ENCODE data around the gene MDFIC. TPM values are rescaled to one million over a fixed set of nuclear protein-coding genes. Genes with fewer than 3 reads are reported as not detected.

MDFIC gene
- polyA plus RNA-seq, 1 of the 3 experiments (the other 2 are of a cell fraction): 2.8 TPM

- no peaks in the 10 kb centered on the region for H3K79me2 ChIP-seq (ENCODE audit: insufficient read depth)
- no peak overlapping the region for H3K9ac ChIP-seq
- H3F3A ChIP-seq (replicated peaks; ENCODE audit: insufficient read depth): no peaks in the 10 kb centered on the region
- DNase-seq: no peak
- 21% methylated on average over 4 of the region's 4 CpGs for WGBS (ENCODE audit: low lambda C conversion rate)
- no peaks in the 10 kb centered on the region for H3K27me3 ChIP-seq (ENCODE audit: insufficient read depth)
- H3K27ac ChIP-seq (ENCODE audit: low read depth in 2 of 2, low read length in 1 of 2): peak overlapping the region in 1 of 2 experiments; percentile 51; a peak in 1 of 4 replicates
- ChIA-PET POLR2A (no interaction called here), CTCF (no interaction called here)
- no peaks in the 10 kb centered on the region for H3K9me3 ChIP-seq
- no peak overlapping the region for H3K4me2 ChIP-seq
- H3K9me2 ChIP-seq: no peaks in the 10 kb centered on the region
- no peak overlapping the region for H2AFZ ChIP-seq (ENCODE audit: low read depth)
- H3K4me3 ChIP-seq (ENCODE audit: low read depth in 2 of 2, low read length in 1 of 2): no peak overlapping the region
- TF ChIP-seq EP300 (IDR thresholded peaks at IDR 0.05; ENCODE audit: borderline replicate concordance in 1 of 2, low read depth in 1 of 2, low read length in 1 of 2): no peak
- no peaks in the 10 kb centered on the region for H4K20me1 ChIP-seq (ENCODE audit: insufficient read depth)
- peaks cover 0 to 5% of the 10 kb centered on the region in 2 experiments; a peak in 2 of 4 replicates for H3K4me1 ChIP-seq (ENCODE audit: control insufficient read depth in 1 of 2, insufficient read depth in 2 of 2, low read depth in 1 of 2, low read length in 1 of 2)
- no peaks in the 10 kb centered on the region for H3K36me3 ChIP-seq (replicated peaks in 1 of 2; ENCODE audit: control insufficient read depth in 1 of 2, insufficient read depth in 2 of 2, low read length in 1 of 2)
Measured at GRCh38 chr7:114930107-114930661, 8.3 kb downstream of the MDFIC start.

- H2AFZ ChIP-seq (ENCODE audit: low read depth): no peak overlapping the region; the same call in 1 of the 2 replicates
- ChIA-PET CTCF (interaction anchor here (1.0 to 1.2 kb wide), 2 partner anchors 12 to 14 kb away, joined by 3 read pairs; no protein-coding TSS in a partner anchor), POLR2A (no interaction called here)
- TF ChIP-seq, protein P1, sequence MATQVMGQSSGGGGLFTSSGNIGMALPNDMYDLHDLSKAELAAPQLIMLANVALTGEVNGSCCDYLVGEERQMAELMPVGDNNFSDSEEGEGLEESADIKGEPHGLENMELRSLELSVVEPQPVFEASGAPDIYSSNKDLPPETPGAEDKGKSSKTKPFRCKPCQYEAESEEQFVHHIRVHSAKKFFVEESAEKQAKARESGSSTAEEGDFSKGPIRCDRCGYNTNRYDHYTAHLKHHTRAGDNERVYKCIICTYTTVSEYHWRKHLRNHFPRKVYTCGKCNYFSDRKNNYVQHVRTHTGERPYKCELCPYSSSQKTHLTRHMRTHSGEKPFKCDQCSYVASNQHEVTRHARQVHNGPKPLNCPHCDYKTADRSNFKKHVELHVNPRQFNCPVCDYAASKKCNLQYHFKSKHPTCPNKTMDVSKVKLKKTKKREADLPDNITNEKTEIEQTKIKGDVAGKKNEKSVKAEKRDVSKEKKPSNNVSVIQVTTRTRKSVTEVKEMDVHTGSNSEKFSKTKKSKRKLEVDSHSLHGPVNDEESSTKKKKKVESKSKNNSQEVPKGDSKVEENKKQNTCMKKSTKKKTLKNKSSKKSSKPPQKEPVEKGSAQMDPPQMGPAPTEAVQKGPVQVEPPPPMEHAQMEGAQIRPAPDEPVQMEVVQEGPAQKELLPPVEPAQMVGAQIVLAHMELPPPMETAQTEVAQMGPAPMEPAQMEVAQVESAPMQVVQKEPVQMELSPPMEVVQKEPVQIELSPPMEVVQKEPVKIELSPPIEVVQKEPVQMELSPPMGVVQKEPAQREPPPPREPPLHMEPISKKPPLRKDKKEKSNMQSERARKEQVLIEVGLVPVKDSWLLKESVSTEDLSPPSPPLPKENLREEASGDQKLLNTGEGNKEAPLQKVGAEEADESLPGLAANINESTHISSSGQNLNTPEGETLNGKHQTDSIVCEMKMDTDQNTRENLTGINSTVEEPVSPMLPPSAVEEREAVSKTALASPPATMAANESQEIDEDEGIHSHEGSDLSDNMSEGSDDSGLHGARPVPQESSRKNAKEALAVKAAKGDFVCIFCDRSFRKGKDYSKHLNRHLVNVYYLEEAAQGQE (IDR thresholded peaks at IDR 0.05; ENCODE audit: low read depth, low read length): no peak
- TF ChIP-seq RCOR1 (IDR thresholded peaks at IDR 0.05; ENCODE audit: low read length): no peak
- H3K9me3 ChIP-seq: no peaks in the 10 kb centered on the region
- peak overlapping the region in 1 of 2 experiments; percentile 51; a peak in 1 of 4 replicates for H3K27ac ChIP-seq (ENCODE audit: low read depth in 2 of 2, low read length in 1 of 2)
- H3K9me2 ChIP-seq: no peaks in the 10 kb centered on the region
- H3K4me1 ChIP-seq (ENCODE audit: control insufficient read depth in 1 of 2, insufficient read depth in 2 of 2, low read depth in 1 of 2, low read length in 1 of 2): peaks cover 0 to 5% of the 10 kb centered on the region in 2 experiments; a peak in 2 of 4 replicates
- no peaks in the 10 kb centered on the region for H3K36me3 ChIP-seq (replicated peaks in 1 of 2; ENCODE audit: control insufficient read depth in 1 of 2, insufficient read depth in 2 of 2, low read length in 1 of 2)
- no peaks in the 10 kb centered on the region for H3K27me3 ChIP-seq (ENCODE audit: insufficient read depth)
- no peaks in the 10 kb centered on the region for H3F3A ChIP-seq (replicated peaks; ENCODE audit: insufficient read depth)
- no peaks in the 10 kb centered on the region for H4K20me1 ChIP-seq (ENCODE audit: insufficient read depth)
- no peak for DNase-seq
- no peaks in the 10 kb centered on the region for H3K79me2 ChIP-seq (ENCODE audit: insufficient read depth)
- H3K4me2 ChIP-seq: no peak overlapping the region
- WGBS (ENCODE audit: low lambda C conversion rate): 11% methylated on average over 6 of the region's 6 CpGs
- H3K4me3 ChIP-seq (ENCODE audit: low read depth in 2 of 2, low read length in 1 of 2): no peak overlapping the region
- no peak overlapping the region for H3K9ac ChIP-seq
Measured at GRCh38 chr7:114930829-114931655, 9.1 kb downstream of the MDFIC start.

DNA sequence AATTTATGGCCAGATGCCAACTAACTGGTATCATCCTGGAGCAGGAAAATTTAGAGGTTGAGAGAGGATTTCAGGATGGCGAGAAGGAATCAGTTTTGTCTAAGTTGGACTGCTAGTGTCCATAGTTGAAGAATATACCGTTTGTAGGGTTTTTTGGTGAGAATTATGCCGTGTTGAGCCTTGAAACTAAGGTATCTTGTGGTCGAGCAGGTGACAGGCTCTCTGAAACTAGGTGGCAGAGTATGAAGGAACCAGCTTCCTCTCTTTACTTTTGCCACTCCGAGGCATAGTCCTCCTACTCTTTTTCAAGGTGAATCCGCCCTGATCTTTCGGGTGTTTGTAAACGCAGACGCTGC lies 9.7 kb downstream of the MDFIC start:
- Histone ChIP-seq H3K9me3 (no peaks in the 10 kb centered on the region), H3K36me3 (replicated peaks in 1 of 2; ENCODE audit: control insufficient read depth in 1 of 2, insufficient read depth in 2 of 2, low read length in 1 of 2) (no peaks in the 10 kb centered on the region), H3K4me2 (no peak overlapping the region), H3K9ac (no peak overlapping the region), H3K9me2 (no peaks in the 10 kb centered on the region), H3K27me3 (ENCODE audit: insufficient read depth) (no peaks in the 10 kb centered on the region), H3K4me3 (ENCODE audit: low read depth in 2 of 2, low read length in 1 of 2) (no peak overlapping the region), H4K20me1 (ENCODE audit: insufficient read depth) (no peaks in the 10 kb centered on the region), H3K79me2 (ENCODE audit: insufficient read depth) (no peaks in the 10 kb centered on the region), H2AFZ (ENCODE audit: low read depth) (no peak overlapping the region; the same call in 1 of the 2 replicates), H3F3A (replicated peaks; ENCODE audit: insufficient read depth) (no peaks in the 10 kb centered on the region), H3K4me1 (ENCODE audit: control insufficient read depth in 1 of 2, insufficient read depth in 2 of 2, low read depth in 1 of 2, low read length in 1 of 2) (peaks cover 0 to 5% of the 10 kb centered on the region in 2 experiments; a peak in 2 of 4 replicates), H3K27ac (ENCODE audit: low read depth in 2 of 2, low read length in 1 of 2) (peak overlapping the region in 1 of 2 experiments; percentile 51; a peak in 1 of 4 replicates)
- DNase-seq: no peak
- WGBS (ENCODE audit: low lambda C conversion rate): 16% methylated on average over 9 of the region's 9 CpGs
- POLR2A ChIA-PET: no interaction called here
- CTCF ChIA-PET: interaction anchor here (1.0 to 1.2 kb wide), 2 partner anchors 13 to 14 kb away, joined by 3 read pairs; no protein-coding TSS in a partner anchor
- TF ChIP-seq NRF1 (IDR thresholded peaks at IDR 0.05; ENCODE audit: low read depth, low read length): no peak
- no peak for TF ChIP-seq MEF2A (IDR thresholded peaks at IDR 0.05; ENCODE audit: borderline replicate concordance, low read depth)
- TF ChIP-seq FOXM1 (IDR thresholded peaks at IDR 0.05; ENCODE audit: low read depth): no peak
